Ascending aorta (tissue), 2 donors: ENCODE data around the gene CD300E. TPM values are rescaled to one million over a fixed set of nuclear protein-coding genes. Genes with fewer than 3 reads are reported as not detected.
"Not testable (repeated sequence)": the region's sequence is repeated elsewhere in the genome, so short reads cannot be mapped to it uniquely, and the experiment has no call there.

Source experiments
- DNase-seq, 2 donors: peaks; one replicate each; pipeline ENCODE4 v3.0.0-alpha.2; 2019; ENCODE audit warnings: low spot score in 2 of 2
- H3K27ac ChIP-seq, 2 donors: fragments of 200-600 bp; sonication (generic); one replicate each; pipeline ENCODE4 v1.5.1; 2016 to 2017; ENCODE audit warnings: mild to moderate bottlenecking in 1 of 2
- H3K27me3 ChIP-seq: fragments of 200-600 bp; sonication (generic); one replicate; pipeline ENCODE4 v1.5.1; 2017
- H3K36me3 ChIP-seq, 2 donors: fragments of 200-600 bp; sonication (generic); one replicate each; pipeline ENCODE4 v1.5.1; 2016
- H3K4me1 ChIP-seq, 2 donors: fragments of 200-600 bp; sonication (generic); one replicate each; pipeline ENCODE4 v1.5.1; 2016 to 2017; ENCODE audit warnings: mild to moderate bottlenecking in 1 of 2
- H3K4me3 ChIP-seq, 2 donors: fragments of 200-600 bp; sonication (generic); one replicate each; pipeline ENCODE4 v1.5.1; 2016 to 2017; ENCODE audit warnings: mild to moderate bottlenecking in 1 of 2
- H3K9me3 ChIP-seq, 2 donors: fragments of 200-600 bp; sonication (generic); one replicate each; pipeline ENCODE4 v1.5.1; 2016
- intact Hi-C: fragments of 100-400 bp; cut with DNase I; formaldehyde crosslinking; loops from one replicate; pipeline ENCODE4 v1.15.1; 2023
- total RNA-seq: library from RNA; depleted of rRNA; stranded (reverse); fragments of >200 nt; gene quantifications from one replicate; pipeline ENCODE4 v1.1.0, GENCODE V29; 2016
- TF ChIP-seq, protein P1 (sequence below), 3 experiments: fragments of 200-600 bp in 2 of 3; fragments of 450-650 bp in 1 of 3; sonication (generic) in 2 of 3; IDR thresholded peaks; one replicate each; pipeline ENCODE4 v1.5.1; 2016 to 2019; ENCODE audit warnings: antibody characterized with exemption in 3 of 3, mild to moderate bottlenecking in 1 of 3, moderate library complexity in 1 of 3

CD300E gene
- total RNA-seq, 1 donor from 2014 or later = 0.21 TPM

GRCh38 chr17:74641958-74642298 is 18.4 kb upstream of the CD300E start:
- no peaks in the 10 kb centered on the region for H3K9me3 ChIP-seq
- no peaks in the 10 kb centered on the region for H3K27me3 ChIP-seq

DNA sequence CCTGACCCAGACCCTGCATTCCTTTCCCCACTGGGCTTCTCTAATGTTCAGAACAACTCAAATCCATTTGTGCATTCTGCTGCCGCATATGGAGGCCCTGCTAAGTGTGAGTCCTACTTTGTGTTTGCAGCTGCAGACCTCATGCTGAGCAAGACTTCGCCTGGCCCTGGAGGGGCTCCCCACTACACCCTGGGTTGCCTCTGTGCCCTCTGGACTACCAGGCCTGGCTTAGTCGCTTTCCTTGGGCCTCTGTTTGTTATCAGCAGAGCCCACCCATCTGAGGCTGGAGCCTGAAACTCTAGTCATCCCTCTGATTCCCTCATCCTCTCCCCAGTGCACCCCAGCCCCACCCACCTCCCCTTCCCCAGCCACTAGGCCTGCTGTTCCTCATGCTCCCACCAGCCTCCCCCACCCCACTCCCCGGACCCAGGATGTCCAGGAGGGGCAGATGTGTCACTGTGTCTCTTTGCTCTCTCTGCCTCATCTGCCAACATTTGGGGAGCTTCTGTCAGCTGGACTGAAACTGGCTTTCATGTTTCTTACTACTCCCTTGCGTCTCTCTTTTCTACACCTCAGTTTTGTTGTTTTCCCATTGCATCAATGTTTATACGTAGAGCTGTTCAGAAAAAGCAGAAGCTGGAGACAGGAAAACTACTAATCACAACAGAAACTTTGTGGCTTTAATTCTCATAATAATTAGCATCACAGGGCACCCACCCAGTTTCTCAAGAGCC is 17.9 kb upstream of the CD300E start:
- Histone ChIP-seq H3K27me3 (no peaks in the 10 kb centered on the region), H3K4me1 (no peaks in the 10 kb centered on the region), H3K9me3 (no peaks in the 10 kb centered on the region), H3K36me3 (no peaks in the 10 kb centered on the region), H3K4me3 (no peak overlapping the region), H3K27ac (no peak overlapping the region)
- TF ChIP-seq, protein P1, sequence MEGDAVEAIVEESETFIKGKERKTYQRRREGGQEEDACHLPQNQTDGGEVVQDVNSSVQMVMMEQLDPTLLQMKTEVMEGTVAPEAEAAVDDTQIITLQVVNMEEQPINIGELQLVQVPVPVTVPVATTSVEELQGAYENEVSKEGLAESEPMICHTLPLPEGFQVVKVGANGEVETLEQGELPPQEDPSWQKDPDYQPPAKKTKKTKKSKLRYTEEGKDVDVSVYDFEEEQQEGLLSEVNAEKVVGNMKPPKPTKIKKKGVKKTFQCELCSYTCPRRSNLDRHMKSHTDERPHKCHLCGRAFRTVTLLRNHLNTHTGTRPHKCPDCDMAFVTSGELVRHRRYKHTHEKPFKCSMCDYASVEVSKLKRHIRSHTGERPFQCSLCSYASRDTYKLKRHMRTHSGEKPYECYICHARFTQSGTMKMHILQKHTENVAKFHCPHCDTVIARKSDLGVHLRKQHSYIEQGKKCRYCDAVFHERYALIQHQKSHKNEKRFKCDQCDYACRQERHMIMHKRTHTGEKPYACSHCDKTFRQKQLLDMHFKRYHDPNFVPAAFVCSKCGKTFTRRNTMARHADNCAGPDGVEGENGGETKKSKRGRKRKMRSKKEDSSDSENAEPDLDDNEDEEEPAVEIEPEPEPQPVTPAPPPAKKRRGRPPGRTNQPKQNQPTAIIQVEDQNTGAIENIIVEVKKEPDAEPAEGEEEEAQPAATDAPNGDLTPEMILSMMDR (IDR thresholded peaks at IDR 0.05) = no peak
- no peak for DNase-seq
- intact Hi-C loops = no loop called here

More at GRCh38 chr17:74641958-74642298, 18.4 kb upstream of the CD300E start:
- H3K4me3 ChIP-seq = no peak overlapping the region
- H3K27ac ChIP-seq = no peak overlapping the region
- intact Hi-C loops = no loop called here
- H3K4me1 ChIP-seq = no peaks in the 10 kb centered on the region
- no peaks in the 10 kb centered on the region for H3K36me3 ChIP-seq
- DNase-seq = no peak
- TF ChIP-seq, protein P1 (IDR thresholded peaks at IDR 0.05) = no peak

DNA sequence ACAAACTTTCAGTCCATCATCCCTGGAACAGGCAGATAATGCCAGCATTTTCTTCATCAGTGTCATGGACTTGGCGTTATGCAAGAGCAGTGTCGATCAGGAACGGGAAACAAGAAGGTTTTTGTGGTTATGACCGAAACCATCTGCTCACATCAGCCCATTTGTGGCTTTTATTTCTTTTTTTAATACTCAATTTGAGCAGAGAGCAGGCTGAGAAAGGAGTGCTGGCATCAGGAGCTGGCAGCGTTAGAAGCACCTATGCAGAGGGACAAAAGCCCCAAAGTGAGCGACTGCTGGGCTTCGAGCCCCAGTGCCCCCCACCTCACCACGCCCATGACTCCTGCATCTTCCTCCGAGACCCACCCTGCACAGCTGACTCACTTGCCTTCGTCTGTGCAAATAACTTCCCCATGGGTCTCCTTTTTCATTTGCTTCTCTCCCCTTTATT is 16.2 kb upstream of the CD300E start:
- Histone ChIP-seq H3K27me3 (no peaks in the 10 kb centered on the region), H3K9me3 (no peaks in the 10 kb centered on the region), H3K4me1 (no peaks in the 10 kb centered on the region), H3K4me3 (no peak overlapping the region), H3K27ac (no peak overlapping the region), H3K36me3 (no peaks in the 10 kb centered on the region)
- intact Hi-C loops = no loop called here
- no peak for DNase-seq
- TF ChIP-seq, protein P1 (IDR thresholded peaks at IDR 0.05) = no peak

DNA sequence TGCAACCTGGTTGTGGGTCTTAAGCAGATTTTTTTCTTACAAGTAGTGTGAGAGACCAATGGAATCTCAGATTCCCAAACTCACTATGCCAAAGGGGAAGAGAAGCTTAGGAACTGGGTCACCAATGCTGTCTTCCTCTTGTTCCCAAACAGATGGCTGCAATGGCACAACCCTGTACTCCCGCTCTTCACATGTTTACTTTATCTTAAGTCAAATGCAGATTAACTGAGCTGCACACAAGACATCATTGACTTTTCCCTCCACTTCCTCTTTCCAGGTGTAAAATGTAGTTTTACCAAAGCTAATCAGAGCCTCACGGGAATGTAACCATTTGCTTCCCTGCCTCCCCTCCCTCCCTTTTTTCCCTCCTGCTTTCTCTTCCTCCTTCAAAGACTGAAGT is 14.4 kb upstream of the CD300E start:
- no peaks in the 10 kb centered on the region for H3K36me3 ChIP-seq
- H3K9me3 ChIP-seq = no peaks in the 10 kb centered on the region
- no peaks in the 10 kb centered on the region for H3K27me3 ChIP-seq
- no peak overlapping the region for H3K4me3 ChIP-seq
- intact Hi-C loops = no loop called here
- H3K27ac ChIP-seq = no peak overlapping the region
- TF ChIP-seq, protein P1 (IDR thresholded peaks at IDR 0.05) = no peak
- no peak for DNase-seq
- no peaks in the 10 kb centered on the region for H3K4me1 ChIP-seq

GRCh38 chr17:74637265-74637664 is 13.7 kb upstream of the CD300E start:
- no peak overlapping the region for H3K4me3 ChIP-seq
- intact Hi-C loops = no loop called here
- no peak for DNase-seq
- no peaks in the 10 kb centered on the region for H3K9me3 ChIP-seq
- no peak overlapping the region for H3K27ac ChIP-seq
- H3K4me1 ChIP-seq = no peaks in the 10 kb centered on the region
- no peaks in the 10 kb centered on the region for H3K27me3 ChIP-seq
- H3K36me3 ChIP-seq = no peaks in the 10 kb centered on the region
- TF ChIP-seq, protein P1 (IDR thresholded peaks at IDR 0.05) = no peak

- H3K9me3 ChIP-seq, intact Hi-C loops, DNase-seq, H3K4me1 ChIP-seq, H3K36me3 ChIP-seq, H3K4me3 ChIP-seq, H3K27me3 ChIP-seq, H3K27ac ChIP-seq: not testable (repeated sequence)
These were observed 13.1 kb upstream of the CD300E start for GRCh38 chr17:74636541-74637085.
